Liver (tissue), 9 donors: Measurements from ENCODE around the gene IFI27L1. TPM values are rescaled to one million over a fixed set of nuclear protein-coding genes. Genes with fewer than 3 reads are reported as not detected.

Experiments
- DNase-seq: peaks from one replicate; pipeline ENCODE4 v3.0.0-alpha.2; 2017; ENCODE audit warnings: low spot score
- H3K27ac ChIP-seq, 2 donors: one replicate each; pipeline ENCODE4 v1.7.0; 2013; ENCODE audit warnings: inconsistent platforms in 2 of 2, low read length in 2 of 2, control low read depth in 1 of 2, low read depth in 1 of 2, mild to moderate bottlenecking in 1 of 2
- H3K27me3 ChIP-seq, 4 donors: one replicate each; pipeline versions ENCODE4 v1.6.1 to v1.7.0; 2013; ENCODE audit warnings: low read length in 3 of 4, inconsistent platforms in 1 of 4, mild to moderate bottlenecking in 1 of 4, moderate library complexity in 1 of 4; ENCODE audit not compliant: control insufficient read depth in 4 of 4, insufficient read depth in 4 of 4
- H3K36me3 ChIP-seq, 4 donors: one replicate each; pipeline versions ENCODE4 v1.6.1 to v1.7.0; 2013; ENCODE audit warnings: low read length in 3 of 4, mild to moderate bottlenecking in 3 of 4, low read depth in 1 of 4, moderate library complexity in 1 of 4; ENCODE audit not compliant: control insufficient read depth in 4 of 4, insufficient read depth in 3 of 4
- H3K4me1 ChIP-seq, 4 donors: one replicate each; pipeline versions ENCODE4 v1.6.1 to v1.7.0; 2013; ENCODE audit warnings: low read length in 3 of 4, mild to moderate bottlenecking in 3 of 4, moderate library complexity in 1 of 4; ENCODE audit not compliant: control insufficient read depth in 4 of 4, insufficient read depth in 4 of 4
- H3K4me3 ChIP-seq, 3 donors: one replicate each; pipeline versions ENCODE4 v1.6.1 to v1.7.0; 2013; ENCODE audit warnings: low read length in 3 of 3, control low read depth in 1 of 3, low read depth in 1 of 3, mild to moderate bottlenecking in 1 of 3
- H3K9ac ChIP-seq, 2 donors: one replicate each; pipeline ENCODE4 v1.7.0; 2013; ENCODE audit warnings: low read length in 2 of 2, mild to moderate bottlenecking in 2 of 2, moderate library complexity in 2 of 2, control low read depth in 1 of 2, low read depth in 1 of 2
- H3K9me3 ChIP-seq, 4 donors: one replicate each; pipeline versions ENCODE4 v1.6.1 to v1.7.0; 2013; ENCODE audit warnings: low read length in 3 of 4; ENCODE audit not compliant: control insufficient read depth in 4 of 4
- EGR1 ChIP-seq, 2 donors: IDR thresholded peaks; 2 replicates each; pipeline ENCODE4 v1.6.1; 2016 to 2018; ENCODE audit warnings: antibody characterized with exemption in 2 of 2, low read depth in 2 of 2
- FOXA1 ChIP-seq: IDR thresholded peaks from 2 replicates; pipeline ENCODE4 v1.6.1; 2016; ENCODE audit warnings: antibody characterized with exemption
- FOXA2 ChIP-seq: IDR thresholded peaks from 2 replicates; pipeline ENCODE4 v1.6.1; 2016; ENCODE audit warnings: antibody characterized with exemption
- GABPA ChIP-seq, 2 donors: IDR thresholded peaks in 1 of 2; conservative IDR thresholded peaks in 1 of 2; 2 replicates each; pipeline ENCODE4 v1.6.1; 2016; ENCODE audit warnings: antibody characterized with exemption in 2 of 2, mild to moderate bottlenecking in 1 of 2, moderate library complexity in 1 of 2
- HNF4A ChIP-seq, 2 donors: conservative IDR thresholded peaks; 2 replicates each; pipeline ENCODE4 v1.6.1; 2016; ENCODE audit warnings: antibody characterized with exemption in 2 of 2, mild to moderate bottlenecking in 2 of 2
- NR2F2 ChIP-seq: IDR thresholded peaks from 2 replicates; pipeline ENCODE4 v1.6.1; 2016; ENCODE audit warnings: antibody characterized with exemption
- TAF1 ChIP-seq: conservative IDR thresholded peaks from 2 replicates; pipeline ENCODE4 v1.6.1; 2016; ENCODE audit warnings: antibody characterized with exemption, mild to moderate bottlenecking
- WGBS: extraction: QIAGEN DNeasy Blood & Tissue Kit; methylation state at CpG from one replicate; pipeline ENCODE4 v1.1.7; 2013; 5-methylcytosine and 5-hydroxymethylcytosine counted together
- polyA plus RNA-seq, 2 donors: library from polyadenylated mRNA; stranded (reverse) in 1 of 2; unstranded in 1 of 2; fragments of 200-250 nt in 1 of 2; fragments of >200 nt in 1 of 2; fragmentation: Nextera tagmentation in 1 of 2; extraction: Ambion mirVana in 1 of 2; gene quantifications; one replicate each; pipeline versions ENCODE4 v1.2.1 to v1.2.3, GENCODE V29; 2013 to 2015
- total RNA-seq, 2 donors: library from RNA; depleted of rRNA; stranded (reverse); fragments of >200 nt; gene quantifications; one replicate each; pipeline ENCODE4 v1.2.3, GENCODE V29; 2014
- TF ChIP-seq, protein P1 (sequence below): IDR thresholded peaks from 2 replicates; pipeline ENCODE4 v1.6.1; 2016; ENCODE audit warnings: antibody characterized with exemption
- TF ChIP-seq, protein P2 (sequence below): IDR thresholded peaks from 2 replicates; pipeline ENCODE4 v1.6.1; 2016; ENCODE audit warnings: antibody characterized with exemption
- TF ChIP-seq, protein P3 (sequence below): fragments of 150-350 bp; IDR thresholded peaks from 2 replicates; pipeline ENCODE4 v1.5.1; 2017; ENCODE audit warnings: improper control_type of control experiment, low read depth, low read length; ENCODE audit not compliant: missing input control
- TF ChIP-seq, protein P4 (sequence below): IDR thresholded peaks from 2 replicates; pipeline ENCODE4 v1.6.1; 2016; ENCODE audit warnings: antibody characterized with exemption
- donor health status: healthy.
- donor health status: healthy.
- donor health status: healthy.
- donor health status: healthy.
- donor health status: healthy.

The IFI27L1 gene
- total and polyA plus RNA-seq, 4 donors: 3.7 to 8.1 (median 5.6) TPM

DNA sequence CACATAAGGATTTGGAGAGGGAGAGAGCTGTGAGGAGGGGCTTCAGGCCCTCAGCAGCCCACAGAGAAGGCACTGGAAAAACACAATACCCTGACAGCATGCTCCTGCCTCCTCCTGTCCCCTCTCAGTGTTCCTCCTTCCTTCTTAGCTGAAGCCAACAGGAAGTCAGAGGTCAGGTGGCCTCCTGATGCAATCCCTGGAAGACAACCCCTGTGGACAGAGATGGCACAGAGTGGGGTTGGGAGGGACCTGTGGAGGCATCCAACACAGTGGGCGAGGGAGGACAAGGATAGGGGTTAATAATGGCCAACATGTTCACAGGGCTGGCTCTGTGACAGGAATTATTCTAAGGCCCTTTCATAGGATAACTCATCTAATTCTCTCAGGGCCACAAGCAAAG is 63.7 kb downstream of the IFI27L1 start (continued):
- TF ChIP-seq, protein P1, sequence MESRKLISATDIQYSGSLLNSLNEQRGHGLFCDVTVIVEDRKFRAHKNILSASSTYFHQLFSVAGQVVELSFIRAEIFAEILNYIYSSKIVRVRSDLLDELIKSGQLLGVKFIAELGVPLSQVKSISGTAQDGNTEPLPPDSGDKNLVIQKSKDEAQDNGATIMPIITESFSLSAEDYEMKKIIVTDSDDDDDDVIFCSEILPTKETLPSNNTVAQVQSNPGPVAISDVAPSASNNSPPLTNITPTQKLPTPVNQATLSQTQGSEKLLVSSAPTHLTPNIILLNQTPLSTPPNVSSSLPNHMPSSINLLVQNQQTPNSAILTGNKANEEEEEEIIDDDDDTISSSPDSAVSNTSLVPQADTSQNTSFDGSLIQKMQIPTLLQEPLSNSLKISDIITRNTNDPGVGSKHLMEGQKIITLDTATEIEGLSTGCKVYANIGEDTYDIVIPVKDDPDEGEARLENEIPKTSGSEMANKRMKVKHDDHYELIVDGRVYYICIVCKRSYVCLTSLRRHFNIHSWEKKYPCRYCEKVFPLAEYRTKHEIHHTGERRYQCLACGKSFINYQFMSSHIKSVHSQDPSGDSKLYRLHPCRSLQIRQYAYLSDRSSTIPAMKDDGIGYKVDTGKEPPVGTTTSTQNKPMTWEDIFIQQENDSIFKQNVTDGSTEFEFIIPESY: no peak
- TF ChIP-seq, protein P2, sequence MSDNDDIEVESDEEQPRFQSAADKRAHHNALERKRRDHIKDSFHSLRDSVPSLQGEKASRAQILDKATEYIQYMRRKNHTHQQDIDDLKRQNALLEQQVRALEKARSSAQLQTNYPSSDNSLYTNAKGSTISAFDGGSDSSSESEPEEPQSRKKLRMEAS: no peak
- no peak for TF ChIP-seq EGR1 (IDR thresholded peaks at IDR 0.05; ENCODE audit: low read depth in 2 of 2)

DNA sequence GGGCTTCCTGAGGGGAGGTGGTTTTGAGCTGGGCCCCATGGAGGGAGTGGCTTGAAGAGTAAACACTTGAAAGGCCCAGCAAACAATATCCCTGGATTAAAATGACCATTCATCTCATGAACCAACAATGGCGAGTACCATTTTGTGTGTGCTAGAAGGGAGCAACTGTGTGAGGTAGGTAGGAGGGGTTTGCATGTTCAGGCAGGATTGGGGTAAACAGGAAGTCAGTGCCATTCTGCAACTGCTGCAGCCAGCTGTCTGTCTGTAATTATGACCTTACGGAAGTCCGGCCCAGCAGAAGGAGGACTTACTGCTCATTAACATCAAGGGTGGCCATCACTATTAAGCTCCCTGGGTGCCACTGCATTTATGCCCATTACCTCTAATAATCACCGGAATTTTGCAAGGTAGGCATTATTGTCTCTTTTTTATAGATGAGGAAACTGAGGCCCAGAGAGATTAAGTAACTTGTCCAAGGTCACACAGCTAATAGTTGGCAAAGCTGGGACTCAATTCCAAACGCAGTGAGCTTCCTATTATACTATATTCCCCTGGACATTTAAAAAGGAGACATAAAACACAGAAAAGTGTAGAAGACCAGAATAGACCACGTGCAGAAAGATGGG is 64.9 kb downstream of the IFI27L1 start:
- no peak for TF ChIP-seq FOXA1
- TF ChIP-seq EGR1 (IDR thresholded peaks at IDR 0.05; ENCODE audit: low read depth in 2 of 2): no peak
- TF ChIP-seq GABPA (IDR thresholded peaks at IDR 0.05 in 1 of 2, conservative IDR thresholded peaks at IDR 0.05 in 1 of 2): no peak
- TF ChIP-seq FOXA2: no peak
- TF ChIP-seq, protein P3, sequence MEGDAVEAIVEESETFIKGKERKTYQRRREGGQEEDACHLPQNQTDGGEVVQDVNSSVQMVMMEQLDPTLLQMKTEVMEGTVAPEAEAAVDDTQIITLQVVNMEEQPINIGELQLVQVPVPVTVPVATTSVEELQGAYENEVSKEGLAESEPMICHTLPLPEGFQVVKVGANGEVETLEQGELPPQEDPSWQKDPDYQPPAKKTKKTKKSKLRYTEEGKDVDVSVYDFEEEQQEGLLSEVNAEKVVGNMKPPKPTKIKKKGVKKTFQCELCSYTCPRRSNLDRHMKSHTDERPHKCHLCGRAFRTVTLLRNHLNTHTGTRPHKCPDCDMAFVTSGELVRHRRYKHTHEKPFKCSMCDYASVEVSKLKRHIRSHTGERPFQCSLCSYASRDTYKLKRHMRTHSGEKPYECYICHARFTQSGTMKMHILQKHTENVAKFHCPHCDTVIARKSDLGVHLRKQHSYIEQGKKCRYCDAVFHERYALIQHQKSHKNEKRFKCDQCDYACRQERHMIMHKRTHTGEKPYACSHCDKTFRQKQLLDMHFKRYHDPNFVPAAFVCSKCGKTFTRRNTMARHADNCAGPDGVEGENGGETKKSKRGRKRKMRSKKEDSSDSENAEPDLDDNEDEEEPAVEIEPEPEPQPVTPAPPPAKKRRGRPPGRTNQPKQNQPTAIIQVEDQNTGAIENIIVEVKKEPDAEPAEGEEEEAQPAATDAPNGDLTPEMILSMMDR: no peak
- TF ChIP-seq, protein P4, sequence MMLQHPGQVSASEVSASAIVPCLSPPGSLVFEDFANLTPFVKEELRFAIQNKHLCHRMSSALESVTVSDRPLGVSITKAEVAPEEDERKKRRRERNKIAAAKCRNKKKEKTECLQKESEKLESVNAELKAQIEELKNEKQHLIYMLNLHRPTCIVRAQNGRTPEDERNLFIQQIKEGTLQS: no peak
- TF ChIP-seq HNF4A (conservative IDR thresholded peaks at IDR 0.05): no peak
- TF ChIP-seq TAF1: no peak
- TF ChIP-seq NR2F2: no peak
- Histone ChIP-seq H3K4me1 (no peaks in the 10 kb centered on the region), H3K4me3 (no peak overlapping the region), H3K27me3 (no peaks in the 10 kb centered on the region), H3K36me3 (no peaks in the 10 kb centered on the region), H3K9ac (no peak overlapping the region), H3K27ac (no peak overlapping the region), H3K9me3 (no peaks in the 10 kb centered on the region)
- WGBS: 88% methylated on average over 6 of the region's 6 CpGs
- no peak for DNase-seq

Other genes starting within 250 kb of the IFI27L1 start
- gene FAM181A, start 154.0 kb upstream of the IFI27L1 start, total RNA-seq: not detected
- gene FAM181A, start 154.0 kb upstream of the IFI27L1 start, polyA plus RNA-seq: not detected
- under 1 TPM; 0.50 to 0.56 TPM for gene ASB2, start 104.7 kb upstream of the IFI27L1 start, total RNA-seq
- under 1 TPM; 0.18 to 0.27 TPM for gene ASB2, start 104.7 kb upstream of the IFI27L1 start, polyA plus RNA-seq
- gene CCDC197, start 84.0 kb upstream of the IFI27L1 start, total RNA-seq: not detected
- gene CCDC197, start 84.0 kb upstream of the IFI27L1 start, polyA plus RNA-seq: not detected
- gene OTUB2, start 55.0 kb upstream of the IFI27L1 start, total RNA-seq: under 1 TPM; 0.28 to 0.92 TPM
- gene OTUB2, start 55.0 kb upstream of the IFI27L1 start, polyA plus RNA-seq: under 1 TPM; 0.62 to 0.64 TPM
- 10 to 100 TPM; 33.8 to 53.2 TPM for gene DDX24, start 108 bp upstream of the IFI27L1 start, total RNA-seq
- 10 to 100 TPM; 42.5 to 59.7 TPM for gene DDX24, start 108 bp upstream of the IFI27L1 start, polyA plus RNA-seq
- gene IFI27, start 29.4 kb downstream of the IFI27L1 start, total RNA-seq: 10 to 100 TPM; 12.7 to 25.8 TPM
- 100 to 1,000 TPM in 1 of 2 donors, 10 to 100 TPM in 1; 58.6 to 170 TPM for gene IFI27, start 29.4 kb downstream of the IFI27L1 start, polyA plus RNA-seq
- gene IFI27L2, start 48.3 kb downstream of the IFI27L1 start, total RNA-seq: 1 to 10 TPM; 1.7 to 6.1 TPM
- gene IFI27L2, start 48.3 kb downstream of the IFI27L1 start, polyA plus RNA-seq: 1 to 10 TPM; 6.0 to 7.2 TPM
- gene PPP4R4, start 93.0 kb downstream of the IFI27L1 start, total RNA-seq: 1 to 10 TPM in 1 of 2 donors, under 1 TPM in 1; 0.67 to 1.3 TPM
- 1 to 10 TPM in 1 of 2 donors, under 1 TPM in 1; 0.52 to 2.4 TPM for gene PPP4R4, start 93.0 kb downstream of the IFI27L1 start, polyA plus RNA-seq
- gene SERPINA10, start 212.0 kb downstream of the IFI27L1 start, total RNA-seq: 100 to 1,000 TPM; 105 to 256 TPM
- gene SERPINA10, start 212.0 kb downstream of the IFI27L1 start, polyA plus RNA-seq: 100 to 1,000 TPM; 131 to 363 TPM
- 100 to 1,000 TPM; 188 to 330 TPM for gene SERPINA6, start 242.0 kb downstream of the IFI27L1 start, total RNA-seq
- gene SERPINA6, start 242.0 kb downstream of the IFI27L1 start, polyA plus RNA-seq: 100 to 1,000 TPM; 327 to 357 TPM